HG03103 (cell line): ENCODE measurements around the gene PCNP.
"Not testable (repeated sequence)": the region's sequence is repeated elsewhere in the genome, so short reads cannot be mapped to it uniquely, and the experiment has no call there.

ENCODE experiments used
- ATAC-seq: cut with Tn5 transposase; IDR thresholded peaks from one replicate; pipeline ENCODE4 v1.9.1; 2021; ENCODE audit warnings: low read depth; ENCODE audit not compliant: unreplicated experiment

The PCNP gene

DNA sequence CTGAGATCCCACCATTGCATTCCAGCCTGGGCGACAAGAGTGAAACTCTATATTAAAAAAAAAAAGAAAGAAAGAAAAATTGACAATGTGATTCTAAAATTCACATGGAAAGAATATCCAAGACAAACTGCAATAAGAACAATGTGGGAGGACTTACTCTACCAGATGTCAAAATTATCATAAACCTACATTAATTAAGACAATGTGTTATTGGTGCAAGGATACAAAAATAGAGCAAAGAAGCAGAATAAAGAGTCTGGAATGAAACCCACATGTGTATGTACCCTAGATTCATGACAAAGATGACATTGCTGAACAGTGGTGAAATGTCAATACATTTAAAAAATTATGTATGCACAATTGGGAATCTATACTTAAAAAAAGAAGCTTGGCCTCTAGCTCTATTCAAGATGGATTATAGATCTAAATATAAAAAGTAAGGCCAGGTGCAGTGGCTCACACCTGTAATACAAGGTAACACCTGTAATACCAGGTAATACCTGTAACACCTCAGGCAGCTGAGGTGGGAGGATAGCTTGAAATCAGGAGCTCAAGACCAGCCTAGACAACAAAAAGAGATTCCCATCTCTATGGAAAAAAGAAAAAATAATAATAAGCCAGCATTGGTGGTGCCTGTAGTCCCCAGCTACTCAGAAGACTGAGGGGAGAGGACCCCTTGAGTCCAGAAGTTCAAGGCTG, 57.3 kb downstream of the PCNP start:
- ATAC-seq: no peak

DNA sequence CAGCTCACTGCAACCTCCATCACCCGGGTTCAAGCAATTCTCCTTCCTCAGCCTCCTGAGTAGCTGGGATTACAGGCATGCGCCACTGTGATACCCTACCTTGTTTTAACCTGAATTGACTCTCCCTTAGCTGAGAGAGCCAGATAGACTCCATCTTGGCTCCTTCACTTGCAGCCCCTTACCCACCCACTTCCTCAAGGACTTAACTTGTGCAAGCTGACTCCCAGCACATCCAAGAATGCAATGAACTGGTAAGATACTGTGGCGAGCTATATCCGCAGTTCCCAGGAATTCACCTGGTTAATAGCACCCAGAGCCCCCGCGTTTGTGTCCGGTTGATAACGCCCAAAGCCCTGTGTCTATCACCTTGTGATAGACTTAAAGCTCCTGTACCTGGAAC, 58.0 kb downstream of the PCNP start:
- not testable (repeated sequence) for ATAC-seq

DNA sequence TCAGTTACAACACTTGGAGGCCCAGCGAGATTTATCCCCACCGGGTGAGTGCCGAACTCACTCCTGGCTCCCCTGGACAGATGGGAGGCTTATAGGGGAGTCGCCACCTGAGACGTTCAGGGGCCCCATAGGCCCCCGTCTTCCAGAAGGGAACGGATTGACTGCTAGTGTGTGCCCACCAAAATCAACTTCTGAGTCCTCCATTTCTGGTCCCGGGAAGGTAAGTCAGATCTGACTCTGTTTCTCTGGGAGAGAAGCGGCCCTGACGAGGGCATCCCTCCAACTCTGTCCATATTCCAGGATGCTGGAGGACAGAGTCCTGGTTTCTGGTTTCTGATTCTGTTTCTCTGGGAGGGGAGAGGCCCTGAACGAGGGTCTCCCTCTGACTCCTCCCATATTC, 58.6 kb downstream of the PCNP start:
- ATAC-seq: no peak

DNA sequence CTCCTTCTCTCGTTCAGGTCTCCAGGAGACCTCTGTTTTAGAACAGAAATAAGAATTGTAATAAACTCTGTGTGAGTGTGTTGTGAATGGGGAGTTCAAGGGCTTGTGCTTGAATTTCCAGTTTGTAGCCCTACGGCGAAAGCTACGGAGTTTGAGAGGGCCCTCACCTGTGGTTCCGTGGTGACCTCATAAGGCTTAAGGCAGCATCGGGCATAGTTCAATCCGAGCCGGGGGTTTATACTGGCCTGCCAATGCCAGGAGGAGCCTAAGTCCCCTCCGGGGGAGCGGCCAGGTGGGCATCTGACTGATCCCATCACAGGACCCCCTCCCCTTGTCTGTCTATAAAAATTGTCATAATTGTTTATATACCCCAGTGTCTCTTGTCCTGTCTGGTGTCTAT, 59.2 kb downstream of the PCNP start:
- no peak for ATAC-seq

DNA sequence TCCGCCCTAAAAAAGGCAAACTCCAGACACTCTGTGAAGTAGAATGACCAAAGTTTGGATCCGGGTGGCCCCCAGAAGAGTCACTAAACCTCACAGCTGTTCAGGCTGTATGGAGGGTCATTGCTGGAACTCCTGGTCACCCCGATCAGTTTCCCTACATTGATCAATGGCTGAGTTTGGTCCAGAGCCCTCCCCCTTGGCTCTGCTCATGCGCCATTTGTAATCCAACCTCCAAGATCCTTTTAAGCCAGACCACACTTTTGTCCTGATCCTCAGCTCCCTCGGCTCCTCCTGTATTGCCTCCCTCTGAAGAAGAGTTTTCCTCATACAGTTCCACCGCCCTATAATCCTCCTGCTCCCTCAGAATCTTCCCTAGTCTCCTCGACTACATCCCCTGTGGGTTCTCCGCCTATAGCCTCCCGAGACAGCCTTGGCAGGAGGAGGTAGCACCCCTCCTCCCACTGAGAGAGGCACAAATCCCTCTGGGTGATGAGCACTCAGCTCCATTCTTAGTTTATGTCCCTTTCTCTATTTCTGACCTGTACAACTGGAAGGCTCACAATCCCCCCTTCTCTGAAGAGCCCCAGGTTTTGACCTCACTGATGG, 60.7 kb downstream of the PCNP start:
- no peak for ATAC-seq

DNA sequence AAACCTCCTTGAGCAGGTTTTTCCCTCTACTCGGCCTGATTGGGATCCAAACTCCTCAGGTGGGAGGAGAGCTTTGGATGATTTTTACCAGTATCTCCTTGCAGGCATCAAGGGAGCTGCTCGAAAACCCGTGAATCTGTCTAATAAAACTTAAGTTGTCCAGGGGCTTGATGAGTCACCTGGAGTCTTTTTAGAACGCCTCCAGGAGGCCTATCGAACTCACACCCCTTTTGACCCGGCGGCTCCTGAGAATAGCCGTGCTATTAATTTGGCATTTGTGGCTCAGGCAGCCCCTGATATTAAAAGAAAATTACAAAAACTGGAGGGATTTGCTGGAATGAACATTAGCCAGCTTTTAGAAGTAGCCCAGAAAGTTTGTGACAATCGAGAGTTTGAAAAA, 61.4 kb downstream of the PCNP start:
- ATAC-seq: no peak

DNA sequence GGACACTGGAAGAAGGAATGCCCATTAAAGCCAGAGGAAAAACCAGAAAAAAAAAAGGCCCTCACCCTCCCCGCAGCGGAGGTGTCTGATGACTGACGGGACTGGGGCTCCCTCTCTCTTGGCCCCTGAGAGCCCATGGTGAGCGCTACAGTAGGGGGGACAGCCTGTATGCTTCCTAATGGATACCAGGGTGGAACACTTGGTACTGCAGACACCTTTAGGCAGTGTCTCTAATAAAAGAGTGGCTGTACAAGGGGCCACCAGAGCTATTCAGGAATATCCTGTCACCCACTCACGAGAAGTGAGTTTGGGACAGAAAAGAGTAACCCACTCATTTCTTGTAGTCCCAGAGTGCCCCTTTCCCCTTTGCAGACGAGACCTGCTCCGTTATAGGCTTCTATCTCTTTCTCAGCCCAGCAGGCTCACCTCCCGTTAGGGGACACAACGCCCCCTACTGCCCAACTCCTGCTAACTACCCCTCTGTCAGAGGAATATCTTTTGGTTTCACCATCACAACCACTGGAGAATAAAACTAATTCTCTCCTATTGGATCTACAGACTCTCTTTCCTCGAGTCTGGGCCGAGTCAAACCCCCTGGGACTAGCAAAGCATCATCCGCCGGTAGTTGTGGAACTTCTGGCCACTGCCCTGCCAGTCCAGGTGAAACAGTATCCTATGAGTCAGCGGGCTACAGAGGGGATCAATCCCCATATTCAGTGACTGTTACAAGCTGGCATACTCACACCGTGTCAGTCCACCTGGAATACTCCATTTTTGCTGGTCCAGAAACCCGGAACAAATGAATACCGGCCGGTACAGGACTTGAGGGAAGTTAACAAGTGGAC, 62.2 kb downstream of the PCNP start:
- peak; percentile 94 for ATAC-seq

DNA sequence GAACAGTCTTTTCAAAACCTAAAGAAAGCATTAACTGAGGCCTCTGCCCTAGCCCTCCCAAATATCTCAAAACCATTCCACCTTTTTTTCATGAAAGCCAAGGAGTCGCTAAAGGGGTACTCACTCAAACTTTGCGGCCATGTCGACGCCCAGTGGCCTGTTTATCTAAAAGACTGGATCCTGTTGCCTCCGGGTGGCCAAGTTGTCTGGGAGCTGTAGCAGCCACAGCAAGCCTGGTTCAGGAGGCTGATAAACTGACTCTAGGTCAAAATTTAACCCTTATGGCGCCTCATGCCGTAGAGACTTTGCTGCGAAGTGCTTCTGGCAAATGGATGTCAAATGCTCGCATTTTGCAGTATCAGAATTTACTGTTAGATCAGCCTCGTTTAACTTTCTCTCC, 63.5 kb downstream of the PCNP start:
- no peak for ATAC-seq

DNA sequence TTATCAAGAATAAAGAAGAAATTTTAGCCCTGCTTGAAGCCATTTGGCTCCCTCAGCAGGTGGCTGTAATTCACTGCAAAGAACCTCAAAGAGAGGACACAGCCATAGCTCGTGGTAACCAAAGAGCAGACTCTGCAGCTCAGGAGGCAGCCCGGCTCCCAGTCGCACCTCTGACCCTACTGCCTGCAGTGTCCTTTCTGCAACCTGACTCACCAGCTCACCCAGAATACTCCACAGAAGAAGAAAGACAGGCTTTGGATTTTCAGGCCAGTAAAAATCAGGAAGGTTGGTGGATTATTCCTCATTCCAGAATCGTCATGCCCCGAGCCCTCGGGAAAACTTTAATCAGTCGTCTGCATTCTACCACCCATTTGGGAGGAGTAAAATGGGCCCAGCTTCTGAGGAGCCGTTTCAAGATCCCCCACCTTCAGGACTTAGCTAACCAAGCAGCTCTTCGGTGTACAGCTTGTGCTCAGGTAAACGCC, 64.3 kb downstream of the PCNP start:
- no peak for ATAC-seq

DNA sequence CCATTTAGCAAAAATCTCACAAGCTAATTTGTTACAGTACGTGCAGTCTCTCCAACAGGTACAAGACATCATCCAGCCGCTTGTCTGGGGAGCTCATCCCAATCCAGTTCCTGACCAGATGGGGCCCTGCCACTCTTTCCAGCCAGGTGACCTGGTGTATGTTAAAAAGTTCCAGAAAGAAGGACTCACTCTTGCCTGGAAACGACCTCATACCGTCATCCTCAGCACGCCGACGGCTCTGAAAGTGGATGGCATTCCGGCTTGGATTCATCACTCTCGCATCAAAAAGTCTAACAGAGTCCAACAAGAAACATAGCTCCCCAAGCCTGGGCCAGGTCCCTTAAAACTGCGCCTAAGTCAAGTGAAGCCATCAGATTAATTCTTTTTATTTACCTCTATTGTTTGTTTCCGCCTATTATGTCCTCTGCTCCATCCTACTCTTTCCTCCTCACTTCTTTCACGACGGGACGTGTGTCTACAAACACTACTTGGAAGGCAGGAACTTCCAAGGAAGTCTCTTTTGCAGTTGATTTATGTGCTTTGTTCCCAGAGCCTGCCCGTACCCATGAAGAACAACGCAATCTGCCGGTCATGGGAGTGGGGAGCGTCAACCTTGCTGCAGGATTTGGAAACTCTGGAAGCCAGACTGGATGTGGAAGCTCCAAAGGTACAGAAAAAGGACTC, 65.4 kb downstream of the PCNP start:
- no peak for ATAC-seq

DNA sequence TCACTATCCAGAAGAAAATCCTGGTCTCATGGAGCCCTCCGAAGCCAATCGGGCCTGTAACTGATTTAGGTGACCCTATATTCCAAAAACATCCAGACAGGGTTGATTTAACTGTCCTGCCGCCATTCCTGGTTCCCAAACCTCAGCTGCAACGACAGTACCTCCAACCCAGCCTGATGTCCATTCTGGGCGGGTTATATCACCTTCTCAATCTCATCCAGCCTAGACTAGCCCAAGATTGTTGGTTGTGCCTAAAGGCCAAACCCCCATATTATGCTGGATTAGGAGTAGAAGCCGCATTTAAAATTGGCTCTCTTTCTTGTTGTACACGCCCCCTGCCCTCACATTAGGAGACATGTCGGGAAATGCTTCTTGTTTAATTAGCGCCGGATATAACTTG, 66.3 kb downstream of the PCNP start:
- ATAC-seq: no peak

DNA sequence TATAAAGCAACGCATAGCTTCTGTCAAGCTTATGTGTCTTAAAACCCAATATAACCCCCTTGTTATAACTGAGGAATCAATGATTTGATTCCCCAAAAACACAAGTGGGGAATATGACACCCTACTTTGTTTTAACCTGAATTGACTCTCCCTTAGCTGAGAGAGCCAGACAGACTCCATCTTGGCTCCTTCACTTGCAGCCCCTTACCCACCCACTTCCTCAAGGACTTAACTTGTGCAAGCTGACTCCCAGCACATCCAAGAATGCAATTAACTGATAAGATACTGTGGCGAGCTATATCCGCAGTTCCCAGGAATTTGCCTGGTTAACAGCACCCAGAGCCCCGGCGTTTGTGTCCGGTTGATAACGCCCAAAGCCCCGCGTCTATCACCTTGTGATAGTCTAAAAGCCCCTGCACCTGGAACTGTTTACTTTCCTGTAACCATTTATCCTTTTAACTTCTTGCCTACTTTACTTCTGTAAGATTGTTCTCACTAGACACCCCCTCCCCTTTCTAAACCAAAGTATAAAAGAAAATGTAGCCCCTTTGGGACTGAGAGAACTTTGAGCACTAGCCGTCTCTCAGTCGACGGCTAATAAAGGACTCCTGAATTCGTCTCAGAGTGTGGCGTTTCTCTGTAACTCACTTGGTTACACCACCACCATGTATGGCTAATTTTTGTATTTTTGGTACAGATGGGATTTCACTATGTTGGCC, 67.6 kb downstream of the PCNP start:
- not testable (repeated sequence) for ATAC-seq

DNA sequence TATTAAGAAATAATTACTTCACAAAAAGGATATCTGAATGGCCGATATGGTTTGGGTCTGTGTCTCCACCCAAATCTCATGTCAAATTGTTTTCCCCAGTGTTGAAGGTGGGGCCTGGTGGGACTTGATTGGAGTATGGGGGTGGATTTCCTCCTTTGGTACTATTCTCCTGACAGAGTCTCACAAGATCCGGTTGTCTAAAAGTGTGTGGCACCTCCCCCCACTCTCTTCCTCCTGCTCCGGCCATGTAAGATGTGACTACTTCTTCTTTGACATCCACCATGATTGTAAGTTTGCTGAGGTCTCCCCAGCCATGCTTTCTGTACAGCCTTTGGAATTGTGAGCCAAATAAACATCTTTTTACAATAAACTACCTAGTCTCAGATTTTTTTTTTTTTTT, 68.5 kb downstream of the PCNP start:
- no peak for ATAC-seq

DNA sequence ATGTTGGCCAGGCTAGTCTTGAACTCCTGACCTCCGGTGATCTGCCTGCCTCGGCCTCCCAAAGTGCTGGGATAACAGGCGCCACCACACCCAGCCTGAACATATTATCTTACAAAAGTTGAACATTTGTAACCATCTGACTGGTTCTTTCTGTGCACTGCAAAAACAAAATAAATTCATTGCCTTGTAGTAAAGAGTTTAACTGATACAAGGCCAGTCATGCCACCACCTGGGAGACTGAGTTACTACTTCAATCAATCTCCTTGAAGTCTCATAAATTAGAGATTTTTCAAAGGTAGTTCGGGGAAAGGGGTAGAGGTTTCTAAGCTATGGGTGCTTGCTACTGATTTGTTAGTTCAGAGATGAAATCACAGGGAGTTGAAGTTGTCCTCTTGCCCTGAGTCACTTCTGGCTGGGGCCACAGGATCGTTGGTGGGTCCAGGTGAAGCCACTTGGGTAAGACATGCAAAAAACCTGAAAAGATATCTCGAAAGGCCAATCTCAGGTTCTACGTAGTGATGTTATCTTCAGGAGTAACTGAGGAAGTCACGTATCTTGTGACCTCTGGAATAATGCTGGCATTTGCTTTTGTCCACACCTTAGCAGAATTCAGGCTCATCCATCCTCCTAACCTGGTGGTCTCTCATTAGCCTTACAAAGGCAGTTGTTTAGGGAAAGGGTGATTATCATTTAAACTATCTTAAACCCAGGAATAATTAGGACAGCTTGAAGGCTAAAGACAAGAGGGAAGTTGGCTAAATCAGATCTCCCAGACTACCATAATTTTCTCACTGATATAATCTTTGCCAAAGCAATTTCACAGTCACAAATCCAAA, 69.2 kb downstream of the PCNP start:
- ATAC-seq: no peak
